ENCODE measurements around the gene YBX2. TPM values are rescaled to one million over a fixed set of nuclear protein-coding genes. Genes with fewer than 3 reads are reported as not detected.

YBX2 gene
- total RNA-seq, 2 donors from 2014 or later, result 1.7 to 1.8 TPM

GRCh38 chr17:7238420-7239090 is 55.9 kb downstream of the YBX2 start:
- intact Hi-C loops (cut with DNase I), result no loop called here
- DNase-seq (ENCODE audit: low spot score), result no peak

Other genes with a start within 250 kb of the YBX2 start
- gene CLEC10A, start 214.4 kb downstream of the YBX2 start, total RNA-seq, result 10 to 100 TPM in 1 of 2 donors, 1 to 10 TPM in 1; 5.9 to 13.9 TPM
- gene ASGR2, start 179.8 kb downstream of the YBX2 start, total RNA-seq, result 1 to 10 TPM in 1 of 2 donors, under 1 TPM in 1; 0.90 to 1.3 TPM
- gene ASGR1, start 115.3 kb downstream of the YBX2 start, total RNA-seq, result 1 to 10 TPM; 1.2 to 2.2 TPM
- 10 to 100 TPM; 20.8 to 21.2 TPM for gene DLG4, start 74.8 kb downstream of the YBX2 start, total RNA-seq
- gene ACADVL, start 74.7 kb downstream of the YBX2 start, total RNA-seq, result 100 to 1,000 TPM; 444 to 567 TPM
- gene DVL2, start 60.1 kb downstream of the YBX2 start, total RNA-seq, result 10 to 100 TPM; 21.9 to 26.7 TPM
- 10 to 100 TPM; 20.4 to 27.5 TPM for gene PHF23, start 55.2 kb downstream of the YBX2 start, total RNA-seq
- gene GABARAP, start 52.2 kb downstream of the YBX2 start, total RNA-seq, result 100 to 1,000 TPM; 341 to 405 TPM
- gene CTDNEP1, start 42.9 kb downstream of the YBX2 start, total RNA-seq, result 10 to 100 TPM; 79.5 to 89.2 TPM
- 10 to 100 TPM; 36.5 to 40.0 TPM for gene ELP5, start 42.4 kb downstream of the YBX2 start, total RNA-seq
- 1 to 10 TPM; 1.6 to 4.4 TPM for gene CLDN7, start 32.2 kb downstream of the YBX2 start, total RNA-seq
- 10 to 100 TPM; 13.5 to 21.3 TPM for gene SLC2A4, start 12.9 kb downstream of the YBX2 start, total RNA-seq
- gene EIF5A, start 13.0 kb upstream of the YBX2 start, total RNA-seq, result 100 to 1,000 TPM; 275 to 328 TPM
- gene GPS2, start 20.7 kb upstream of the YBX2 start, total RNA-seq, result 10 to 100 TPM; 47.0 to 47.9 TPM
- 10 to 100 TPM; 20.0 to 22.8 TPM for gene NEURL4, start 34.7 kb upstream of the YBX2 start, total RNA-seq
- gene ACAP1, start 41.9 kb upstream of the YBX2 start, total RNA-seq, result 10 to 100 TPM; 11.9 to 15.2 TPM
- gene KCTD11, start 57.5 kb upstream of the YBX2 start, total RNA-seq, result 10 to 100 TPM in 1 of 2 donors, 1 to 10 TPM in 1; 8.8 to 10.0 TPM
- gene TMEM95, start 60.5 kb upstream of the YBX2 start, total RNA-seq, result not detected
- gene TNK1, start 86.5 kb upstream of the YBX2 start, total RNA-seq, result 1 to 10 TPM; 1.6 to 1.8 TPM
- 10 to 100 TPM; 31.8 to 37.6 TPM for gene PLSCR3, start 99.9 kb upstream of the YBX2 start, total RNA-seq
- gene TMEM256, start 109.5 kb upstream of the YBX2 start, total RNA-seq, result 10 to 100 TPM; 39.3 to 65.5 TPM
- 10 to 100 TPM; 31.6 to 34.2 TPM for gene NLGN2, start 113.2 kb upstream of the YBX2 start, total RNA-seq
- gene SPEM1, start 125.7 kb upstream of the YBX2 start, total RNA-seq, result not detected
- gene SPEM2, start 131.0 kb upstream of the YBX2 start, total RNA-seq, result not detected
- gene SPEM3, start 134.2 kb upstream of the YBX2 start, total RNA-seq, result not detected
- 1 to 10 TPM; 1.8 to 3.0 TPM for gene TMEM102, start 140.8 kb upstream of the YBX2 start, total RNA-seq
- gene FGF11, start 144.9 kb upstream of the YBX2 start, total RNA-seq, result 1 to 10 TPM; 2.7 to 3.8 TPM
- gene CHRNB1, start 150.4 kb upstream of the YBX2 start, total RNA-seq, result 10 to 100 TPM in 1 of 2 donors, 1 to 10 TPM in 1; 7.8 to 10.5 TPM
- gene ZBTB4, start 185.0 kb upstream of the YBX2 start, total RNA-seq, result 10 to 100 TPM; 67.3 to 67.9 TPM
- gene SLC35G6, start 186.8 kb upstream of the YBX2 start, total RNA-seq, result not detected
- gene POLR2A, start 189.7 kb upstream of the YBX2 start, total RNA-seq, result 10 to 100 TPM; 65.5 to 70.0 TPM

Data from posterior vena cava (tissue), 2 donors.